GM12872 (cell line): ENCODE data around the gene CDH4.

ENCODE experiments used
- TF ChIP-seq, protein P1 (sequence below): IDR thresholded peaks from 3 replicates; pipeline ENCODE4 v1.5.1; 2011; ENCODE audit warnings: low read depth, mild to moderate bottlenecking, low read length, moderate library complexity; ENCODE audit not compliant: insufficient read depth

The CDH4 gene

DNA sequence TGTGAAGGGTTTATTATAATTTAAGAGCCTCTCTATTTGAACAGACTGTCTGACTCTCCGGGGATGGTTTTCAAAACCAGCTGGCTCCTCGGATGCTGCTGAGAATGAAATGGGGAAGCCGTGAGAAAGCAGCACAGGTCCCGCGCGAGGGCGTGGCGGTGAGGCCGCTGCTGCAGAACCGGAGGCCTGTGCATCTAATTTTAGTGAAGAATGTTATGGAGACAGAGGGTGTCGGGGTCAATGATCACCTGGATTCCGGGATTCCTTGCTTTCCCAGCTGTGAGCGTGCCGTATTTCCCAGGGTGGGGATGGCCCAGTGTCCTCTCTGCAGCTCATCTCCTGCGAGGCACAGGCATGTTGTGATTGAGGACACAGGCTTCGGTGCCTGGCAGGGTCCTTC is 348.0 kb downstream of the CDH4 start:
- TF ChIP-seq, protein P1, sequence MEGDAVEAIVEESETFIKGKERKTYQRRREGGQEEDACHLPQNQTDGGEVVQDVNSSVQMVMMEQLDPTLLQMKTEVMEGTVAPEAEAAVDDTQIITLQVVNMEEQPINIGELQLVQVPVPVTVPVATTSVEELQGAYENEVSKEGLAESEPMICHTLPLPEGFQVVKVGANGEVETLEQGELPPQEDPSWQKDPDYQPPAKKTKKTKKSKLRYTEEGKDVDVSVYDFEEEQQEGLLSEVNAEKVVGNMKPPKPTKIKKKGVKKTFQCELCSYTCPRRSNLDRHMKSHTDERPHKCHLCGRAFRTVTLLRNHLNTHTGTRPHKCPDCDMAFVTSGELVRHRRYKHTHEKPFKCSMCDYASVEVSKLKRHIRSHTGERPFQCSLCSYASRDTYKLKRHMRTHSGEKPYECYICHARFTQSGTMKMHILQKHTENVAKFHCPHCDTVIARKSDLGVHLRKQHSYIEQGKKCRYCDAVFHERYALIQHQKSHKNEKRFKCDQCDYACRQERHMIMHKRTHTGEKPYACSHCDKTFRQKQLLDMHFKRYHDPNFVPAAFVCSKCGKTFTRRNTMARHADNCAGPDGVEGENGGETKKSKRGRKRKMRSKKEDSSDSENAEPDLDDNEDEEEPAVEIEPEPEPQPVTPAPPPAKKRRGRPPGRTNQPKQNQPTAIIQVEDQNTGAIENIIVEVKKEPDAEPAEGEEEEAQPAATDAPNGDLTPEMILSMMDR = no peak

DNA sequence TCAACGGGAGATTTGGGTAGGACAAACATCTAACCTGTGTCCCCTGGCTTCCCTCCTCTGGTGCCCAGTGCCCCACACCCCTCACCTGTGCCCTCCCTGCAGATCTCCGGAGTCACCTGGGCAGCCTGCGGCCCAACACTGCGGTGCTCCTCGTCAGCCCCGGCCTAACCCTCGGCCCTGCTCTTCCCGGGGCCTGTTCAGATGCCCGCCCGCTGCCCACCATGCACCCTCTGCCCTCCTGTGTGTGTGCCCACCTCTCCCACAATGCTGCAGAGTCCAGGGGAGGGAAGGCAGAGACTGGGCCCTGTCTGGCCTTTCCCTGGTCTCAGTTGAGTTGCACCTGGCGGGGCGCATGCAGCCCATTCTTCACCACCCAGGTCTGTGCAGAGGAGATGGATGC is 349.3 kb downstream of the CDH4 start:
- TF ChIP-seq, protein P1 = no peak

DNA sequence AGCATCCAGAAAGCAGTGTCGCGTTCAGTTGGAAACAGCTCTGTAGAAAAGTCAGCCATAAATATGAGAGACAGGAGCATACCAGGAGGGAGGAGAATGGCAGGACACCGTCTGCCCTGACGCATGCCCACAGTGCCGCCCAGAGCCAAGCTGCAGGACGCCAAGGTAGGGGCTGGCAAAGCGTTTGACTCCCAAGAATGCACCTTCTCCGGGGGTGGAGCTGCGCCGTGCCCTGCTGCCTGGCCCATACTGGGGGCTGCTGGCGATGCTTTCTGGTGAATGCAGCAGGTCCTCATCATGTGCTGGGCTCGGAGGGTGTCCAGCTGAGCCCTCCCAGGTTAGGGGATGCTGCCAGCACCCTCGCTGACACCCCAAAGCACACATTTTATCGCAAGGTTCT is 349.8 kb downstream of the CDH4 start:
- TF ChIP-seq, protein P1 = no peak

DNA sequence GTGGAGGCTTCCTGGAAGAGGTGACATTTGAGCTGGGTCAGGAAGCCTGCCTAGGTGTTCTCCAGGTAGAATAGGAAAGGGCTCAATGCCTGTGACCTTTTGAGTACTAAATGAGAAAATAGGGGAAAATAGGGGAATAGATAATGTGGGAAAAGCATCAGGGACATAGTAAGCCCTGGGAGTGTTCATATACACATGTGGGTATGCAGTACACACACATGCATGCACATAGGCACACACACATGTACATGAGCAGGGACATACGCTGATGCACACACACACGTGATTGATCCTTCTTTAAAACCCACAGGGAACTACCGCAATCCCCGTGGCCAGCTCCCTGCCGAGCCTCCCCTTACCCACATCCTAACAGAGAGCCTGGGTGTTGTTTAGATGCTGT is 351.7 kb downstream of the CDH4 start:
- TF ChIP-seq, protein P1 = no peak

DNA sequence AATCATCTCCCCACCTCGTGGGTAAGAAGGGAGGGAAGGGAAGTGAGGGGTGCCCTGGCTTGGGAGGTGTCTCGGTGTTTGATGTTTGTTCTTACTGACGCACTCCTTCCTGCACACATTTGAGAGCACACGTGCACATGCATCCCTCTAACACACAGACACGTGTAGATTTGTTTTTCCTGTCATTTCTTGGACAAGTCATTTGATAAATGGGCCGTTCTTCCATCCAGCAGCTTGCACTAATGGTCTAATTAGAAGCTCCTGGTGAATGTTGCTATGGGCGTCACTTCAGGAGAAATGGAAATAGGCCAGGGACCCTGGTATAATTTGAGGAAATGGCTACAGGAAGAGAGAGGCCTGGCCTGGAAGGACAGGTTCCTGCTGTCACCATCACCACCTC is 352.5 kb downstream of the CDH4 start:
- TF ChIP-seq, protein P1 = no peak

DNA sequence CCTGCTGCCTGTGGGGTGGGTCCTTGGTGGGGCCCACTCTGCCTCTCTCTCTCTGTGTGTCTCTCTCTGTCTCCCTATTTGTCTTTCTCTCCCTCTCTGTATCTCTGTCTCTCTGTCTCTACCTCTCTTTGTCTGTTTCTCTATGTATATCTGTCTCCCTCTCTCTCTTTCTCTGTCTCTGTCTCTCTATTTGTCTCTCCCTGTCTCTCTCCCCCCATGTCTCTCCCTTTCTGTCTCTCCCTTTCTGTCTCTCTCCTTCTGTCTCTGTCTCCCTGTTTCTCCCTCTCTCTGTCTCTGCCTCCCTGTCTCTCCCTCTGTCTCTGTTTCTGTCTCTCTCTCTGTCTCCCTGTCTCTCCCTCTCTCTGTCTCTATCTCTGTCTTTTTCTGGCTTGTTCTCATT is 353.2 kb downstream of the CDH4 start:
- TF ChIP-seq, protein P1 = no peak

DNA sequence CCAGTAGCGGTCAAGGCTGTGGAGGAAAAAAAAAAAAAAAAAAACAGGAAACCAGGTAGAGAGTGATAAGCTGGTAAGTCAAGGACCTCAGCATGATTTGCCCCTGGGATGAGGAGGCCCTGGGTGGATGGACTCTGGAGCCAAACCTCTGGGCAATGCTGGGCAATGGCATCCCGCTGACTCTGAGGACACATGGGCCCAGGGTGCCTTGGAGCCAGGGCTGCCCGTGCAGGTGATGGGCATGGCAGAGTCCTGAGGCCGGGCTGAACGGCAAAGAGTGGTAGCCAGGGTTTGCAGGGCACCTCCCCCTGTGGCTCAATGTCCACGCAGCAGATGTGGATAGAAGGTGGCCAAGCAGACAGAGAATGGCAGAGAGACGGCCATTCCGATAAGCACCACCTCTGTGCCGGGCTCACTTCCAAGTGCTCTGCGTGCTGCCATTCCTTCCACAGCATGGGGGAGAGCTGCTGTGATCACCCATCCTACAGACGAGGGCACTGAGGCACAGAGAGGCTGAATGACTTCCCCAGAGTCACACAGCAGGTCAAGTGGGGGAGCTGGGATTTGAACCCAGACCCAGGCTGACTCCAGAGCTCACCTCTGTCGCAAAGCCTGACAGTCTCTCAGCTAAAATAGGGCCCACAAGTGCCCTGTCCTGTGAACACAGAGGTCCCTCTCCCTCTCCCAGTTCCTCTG is 353.9 kb downstream of the CDH4 start:
- TF ChIP-seq, protein P1 = no peak
